GM11168 (cell line): ENCODE results near the gene TEKTIP1.
"Not testable (repeated sequence)": the region's sequence is repeated elsewhere in the genome, so short reads cannot be mapped to it uniquely, and the experiment has no call there.

ENCODE experiments used
- in situ Hi-C: fragments of 300-500 bp; cut with MboI; formaldehyde crosslinking; loops from one replicate; pipeline ENCODE4 v1.12.0; 2022; ENCODE audit warnings: low sequenced_read_pairs; ENCODE audit not compliant: unreplicated experiment

TEKTIP1 gene

DNA sequence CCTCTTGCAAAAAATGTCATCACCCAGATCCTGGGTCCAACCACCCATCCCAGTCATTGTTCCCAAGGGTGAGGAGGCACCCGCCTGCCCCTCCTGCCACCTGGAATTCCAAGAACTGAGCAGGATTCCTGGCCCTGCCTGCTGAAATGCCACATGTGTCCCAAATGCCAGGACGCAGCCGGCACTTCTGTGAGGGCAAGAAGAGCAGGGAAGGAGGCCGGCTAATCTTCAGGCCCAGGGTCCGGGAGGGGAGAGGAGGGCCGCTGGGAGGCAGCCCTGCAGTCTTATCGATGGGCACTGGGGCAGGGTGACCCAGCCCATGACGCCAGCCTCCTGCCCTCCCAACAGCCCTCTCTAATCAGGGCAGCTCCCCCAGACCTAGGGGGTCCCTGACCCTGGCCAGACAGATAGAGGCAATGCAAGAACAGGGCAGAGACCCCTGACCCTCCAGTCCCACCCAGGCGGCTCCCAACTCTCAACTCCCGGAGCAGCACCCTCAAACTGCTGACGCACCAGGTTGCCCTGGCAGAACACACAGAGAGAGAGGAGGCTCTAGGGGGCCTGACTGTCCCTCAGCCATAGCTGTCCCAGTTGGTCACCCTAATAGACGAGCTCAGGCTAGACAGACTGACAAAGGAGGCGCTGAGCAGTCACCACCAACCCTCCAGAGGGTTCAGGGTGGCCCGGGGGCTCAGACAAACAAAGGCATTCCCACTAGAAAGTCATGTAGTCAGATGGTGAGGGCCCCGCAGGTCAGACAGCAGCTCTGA, 16.9 kb downstream of the TEKTIP1 start:
- in situ Hi-C loops, result no loop called here

- in situ Hi-C loops, result no loop called here
Measured at GRCh38 chr19:3556423-3556977, 17.5 kb downstream of the TEKTIP1 start.

DNA sequence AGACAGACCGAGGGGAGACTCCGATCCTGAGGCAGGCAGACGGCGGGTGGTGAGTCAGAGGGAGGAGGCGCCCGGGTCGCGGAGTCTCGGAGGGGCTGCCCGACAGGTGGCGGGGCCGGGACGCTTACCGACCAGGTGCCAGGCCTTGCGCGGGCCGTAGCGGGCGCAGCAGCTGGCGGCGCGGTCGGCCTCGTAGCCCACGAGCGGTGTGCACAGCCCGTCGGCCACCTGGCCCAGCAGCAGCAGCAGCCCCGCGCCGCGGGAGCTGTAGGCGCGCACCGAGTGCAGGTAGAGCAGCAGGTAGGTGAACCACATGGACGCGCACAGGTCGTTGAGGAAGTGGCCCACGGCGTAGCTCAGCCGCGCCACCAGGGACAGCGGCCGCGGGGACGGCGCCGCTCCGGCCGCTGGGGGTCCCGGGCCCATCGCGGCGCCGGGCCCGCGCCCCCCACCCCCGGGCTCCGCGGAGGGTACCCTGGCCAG, 18.0 kb downstream of the TEKTIP1 start:
- in situ Hi-C loops, result no loop called here

GRCh38 chr19:3557461-3558248, 18.7 kb downstream of the TEKTIP1 start, which contains the start of gene MFSD12:
Gene MFSD12, minus strand, starts transcription at chr19:3557586. Its CDS starts 183 bp downstream, at chr19:3557403.
- in situ Hi-C loops, result no loop called here

GRCh38 chr19:3563709-3564524, 24.9 kb downstream of the TEKTIP1 start:
- in situ Hi-C loops, result no loop called here

GRCh38 chr19:3565139-3565538, 26.2 kb downstream of the TEKTIP1 start:
- in situ Hi-C loops, result no loop called here

GRCh38 chr19:3570042-3570441, 31.1 kb downstream of the TEKTIP1 start:
- in situ Hi-C loops, result not testable (repeated sequence)

DNA sequence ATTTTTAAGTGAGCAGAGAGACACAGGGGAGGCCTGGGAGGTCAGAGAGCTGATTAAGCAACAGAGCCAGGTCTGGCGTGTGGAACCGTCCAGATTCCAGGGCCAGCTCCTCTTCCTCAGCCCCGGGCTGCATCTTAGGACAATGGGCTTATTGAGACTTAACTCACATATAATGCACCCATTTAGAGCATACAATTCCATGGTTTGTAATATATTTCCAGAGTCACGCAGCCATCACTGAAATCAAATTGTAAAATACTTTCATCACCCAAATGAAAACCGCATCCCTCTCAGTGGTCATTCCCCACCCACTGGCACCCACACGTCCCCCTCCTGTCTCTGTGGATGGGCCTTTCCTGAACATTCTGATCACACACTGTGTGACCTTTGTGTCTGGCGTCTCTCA, 31.6 kb downstream of the TEKTIP1 start:
- in situ Hi-C loops, result no loop called here

GRCh38 chr19:3572132-3572854, 33.3 kb downstream of the TEKTIP1 start:
- in situ Hi-C loops, result no loop called here

DNA sequence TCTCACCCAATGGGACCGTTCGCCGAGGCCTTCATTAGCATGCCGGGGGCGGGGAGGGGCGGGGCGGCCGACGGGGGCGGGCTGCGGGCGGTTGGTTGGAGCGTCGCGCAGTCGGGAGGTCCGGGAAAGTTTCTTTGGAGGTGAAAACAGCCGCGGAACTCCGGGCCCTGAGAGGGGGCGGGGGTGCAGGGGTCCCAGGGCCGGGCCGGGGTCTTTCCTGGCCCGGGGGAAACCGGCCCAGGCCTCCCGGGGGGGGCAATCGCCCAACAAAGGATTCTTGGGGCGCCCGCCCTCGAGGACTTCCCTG, 33.8 kb downstream of the TEKTIP1 start, which contains the start of gene HMG20B:
TSS of gene HMG20B (plus strand) at position 90 of the 307 bp plus-strand sequence. CDS start 366 bp downstream, outside the sequence.
- in situ Hi-C loops, result no loop called here

GRCh38 chr19:3573162-3573857, 34.3 kb downstream of the TEKTIP1 start:
- in situ Hi-C loops, result no loop called here

- in situ Hi-C loops, result no loop called here
Measured at GRCh38 chr19:3573858-3574637, 35.1 kb downstream of the TEKTIP1 start.

- in situ Hi-C loops, result no loop called here
Measured at GRCh38 chr19:3575260-3575741, 36.3 kb downstream of the TEKTIP1 start.

DNA sequence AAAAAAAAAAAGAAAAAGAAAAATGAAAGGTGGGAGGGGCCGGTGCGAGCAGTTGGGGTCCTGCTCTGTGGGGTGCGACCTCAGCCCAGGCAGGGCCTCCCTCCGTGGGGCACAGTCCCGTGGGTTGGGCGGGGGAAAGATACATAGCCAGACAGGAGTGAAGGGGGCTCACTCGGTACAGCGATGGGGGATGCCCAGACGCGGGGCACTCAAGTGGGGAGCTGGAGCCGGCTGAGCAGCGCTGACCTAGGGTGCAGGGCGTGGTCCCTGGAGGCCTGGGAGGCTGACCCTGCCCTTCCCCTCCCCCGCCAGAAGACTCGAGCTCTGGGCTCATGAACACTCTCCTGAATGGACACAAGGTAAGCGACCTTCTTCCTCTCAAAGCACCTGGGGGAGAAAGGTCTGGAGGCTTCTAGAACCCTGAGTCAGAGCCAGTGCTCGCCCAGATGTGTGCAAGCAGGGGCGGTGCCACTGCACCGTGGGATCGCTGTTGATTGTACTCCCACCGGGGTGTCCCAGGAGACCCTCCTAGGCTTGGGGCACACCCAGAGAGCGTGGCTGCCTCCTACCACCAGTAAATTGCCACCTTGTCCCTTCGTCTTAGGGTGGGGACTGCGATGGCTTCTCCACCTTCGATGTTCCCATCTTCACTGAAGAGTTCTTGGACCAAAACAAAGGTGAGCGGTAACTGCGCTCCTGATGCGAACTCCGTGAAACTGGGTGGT, 37.1 kb downstream of the TEKTIP1 start:
- in situ Hi-C loops, result no loop called here

GRCh38 chr19:3576696-3577443, 37.9 kb downstream of the TEKTIP1 start:
- in situ Hi-C loops, result no loop called here

GRCh38 chr19:3577723-3578344, 38.9 kb downstream of the TEKTIP1 start:
- in situ Hi-C loops, result no loop called here
